Stimulated activated memory B cell treated with anti-CD40 and anti-IgM and Interleukin-4, amounts not matched to agents 10 μg/mL and 1 μg/mL and 100 μg/mL, for 72 hours (primary cell): Measurements from ENCODE around the gene NXPH3.

Experiments
- ATAC-seq: fragments of 150-1000 bp; cut with Tn5 transposase; 2 replicates; pipeline ENCODE4 v1.10.0; 2021
- H3K27ac Mint-ChIP-seq: one replicate; pipeline ENCODE4 v1.8.0; 2022; ENCODE audit warnings: mild to moderate bottlenecking, mixed read lengths
- H3K27me3 Mint-ChIP-seq: one replicate; pipeline ENCODE4 v1.8.0; 2022; ENCODE audit warnings: mixed read lengths
- H3K36me3 Mint-ChIP-seq: one replicate; pipeline ENCODE4 v1.8.0; 2022; ENCODE audit warnings: mixed read lengths
- H3K4me1 Mint-ChIP-seq: one replicate; pipeline ENCODE4 v1.8.0; 2022; ENCODE audit warnings: mixed read lengths
- H3K4me3 Mint-ChIP-seq: one replicate; pipeline ENCODE4 v1.8.0; 2022; ENCODE audit warnings: mild to moderate bottlenecking, moderate library complexity, mixed read lengths
- H3K9me3 Mint-ChIP-seq: one replicate; pipeline ENCODE4 v1.8.0; 2022; ENCODE audit warnings: mixed read lengths

The NXPH3 gene

DNA sequence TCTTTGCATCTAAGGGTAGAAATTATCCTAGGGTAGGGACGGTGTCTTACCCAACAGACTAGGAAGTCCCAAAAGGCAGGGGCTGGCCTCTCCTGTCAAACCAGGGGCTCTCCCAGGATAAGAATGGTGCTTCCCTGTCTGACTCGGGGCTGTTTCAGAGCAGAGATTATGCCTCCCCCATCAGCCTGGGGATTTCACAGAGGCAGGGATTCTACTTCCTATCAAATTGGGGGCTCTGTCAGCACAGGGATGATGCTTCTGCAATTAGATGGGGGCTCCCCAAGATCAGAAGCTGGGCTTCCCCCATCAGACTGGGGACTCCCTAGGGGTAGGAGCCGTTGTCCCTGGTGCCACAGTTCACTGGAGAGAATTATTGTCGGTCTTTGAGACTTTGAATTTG, 2.3 kb downstream of the NXPH3 start:
- Mint-ChIP-seq H3K36me3 (no peaks in the 10 kb centered on the region), H3K27me3 (peaks cover 60% of the 10 kb centered on the region), H3K4me1 (peaks cover 23% of the 10 kb centered on the region), H3K4me3 (no peak overlapping the region), H3K9me3 (no peaks in the 10 kb centered on the region), H3K27ac (no peak overlapping the region)
- peak; percentile 39 for ATAC-seq

GRCh38 chr17:49578414-49578813, 2.7 kb downstream of the NXPH3 start:
- Mint-ChIP-seq H3K9me3 (no peaks in the 10 kb centered on the region), H3K4me1 (peaks cover 23% of the 10 kb centered on the region), H3K27ac (no peak overlapping the region), H3K36me3 (no peaks in the 10 kb centered on the region), H3K4me3 (no peak overlapping the region), H3K27me3 (peaks cover 56% of the 10 kb centered on the region)
- ATAC-seq: no peak

- no peak overlapping the region for H3K27ac Mint-ChIP-seq
- H3K4me1 Mint-ChIP-seq: peaks cover 23% of the 10 kb centered on the region
- no peak for ATAC-seq
- no peaks in the 10 kb centered on the region for H3K36me3 Mint-ChIP-seq
- H3K27me3 Mint-ChIP-seq: peaks cover 50% of the 10 kb centered on the region
- H3K4me3 Mint-ChIP-seq: no peak overlapping the region
- H3K9me3 Mint-ChIP-seq: no peaks in the 10 kb centered on the region
These were observed 3.4 kb downstream of the NXPH3 start for GRCh38 chr17:49578952-49579500.

GRCh38 chr17:49579522-49579921, 3.9 kb downstream of the NXPH3 start:
- H3K27me3 Mint-ChIP-seq: peaks cover 45% of the 10 kb centered on the region
- no peak overlapping the region for H3K27ac Mint-ChIP-seq
- H3K9me3 Mint-ChIP-seq: no peaks in the 10 kb centered on the region
- peaks cover 23% of the 10 kb centered on the region for H3K4me1 Mint-ChIP-seq
- no peaks in the 10 kb centered on the region for H3K36me3 Mint-ChIP-seq
- no peak overlapping the region for H3K4me3 Mint-ChIP-seq
- no peak for ATAC-seq

DNA sequence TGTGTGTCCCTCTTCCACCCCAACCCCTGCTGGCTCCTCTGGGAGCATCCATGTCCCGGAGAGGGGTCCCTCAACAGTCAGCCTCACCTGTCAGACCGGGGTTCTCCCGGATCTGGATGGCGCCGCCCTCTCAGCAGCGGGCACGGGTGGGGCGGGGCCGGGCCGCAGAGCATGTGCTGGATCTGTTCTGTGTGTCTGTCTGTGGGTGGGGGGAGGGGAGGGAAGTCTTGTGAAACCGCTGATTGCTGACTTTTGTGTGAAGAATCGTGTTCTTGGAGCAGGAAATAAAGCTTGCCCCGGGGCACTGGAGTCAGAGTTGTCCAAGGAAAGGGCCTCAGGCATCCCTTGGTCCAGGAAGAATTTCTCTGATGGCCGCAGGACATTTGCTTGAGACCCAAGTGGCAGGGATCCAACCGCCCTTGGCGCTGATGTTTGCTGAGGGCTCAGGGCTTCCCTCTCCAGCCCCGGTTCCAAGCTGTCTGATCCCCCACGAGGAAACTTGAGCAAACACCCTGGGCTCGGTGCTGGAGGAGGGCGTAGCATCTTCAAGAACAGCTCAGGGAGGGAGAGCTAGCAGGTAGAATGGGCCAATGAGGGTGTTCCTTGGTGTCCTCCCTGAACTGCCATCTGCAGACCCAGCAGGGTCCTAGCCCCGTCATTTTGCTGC, 4.5 kb downstream of the NXPH3 start:
- H3K36me3 Mint-ChIP-seq: no peaks in the 10 kb centered on the region
- no peak overlapping the region for H3K27ac Mint-ChIP-seq
- peaks cover 23% of the 10 kb centered on the region for H3K4me1 Mint-ChIP-seq
- ATAC-seq: no peak
- peaks cover 38% of the 10 kb centered on the region for H3K27me3 Mint-ChIP-seq
- H3K4me3 Mint-ChIP-seq: no peak overlapping the region
- no peaks in the 10 kb centered on the region for H3K9me3 Mint-ChIP-seq

- Mint-ChIP-seq H3K4me1 (peaks cover 19% of the 10 kb centered on the region), H3K36me3 (no peaks in the 10 kb centered on the region), H3K27me3 (peaks cover 29% of the 10 kb centered on the region), H3K27ac (no peak overlapping the region), H3K9me3 (no peaks in the 10 kb centered on the region), H3K4me3 (no peak overlapping the region)
- no peak for ATAC-seq
These were observed 5.4 kb downstream of the NXPH3 start for GRCh38 chr17:49580981-49581647.

GRCh38 chr17:49581648-49581998, 6.0 kb downstream of the NXPH3 start:
- H3K9me3 Mint-ChIP-seq: no peaks in the 10 kb centered on the region
- peaks cover 17% of the 10 kb centered on the region for H3K4me1 Mint-ChIP-seq
- H3K4me3 Mint-ChIP-seq: no peak overlapping the region
- no peak for ATAC-seq
- peaks cover 24% of the 10 kb centered on the region for H3K27me3 Mint-ChIP-seq
- no peaks in the 10 kb centered on the region for H3K36me3 Mint-ChIP-seq
- no peak overlapping the region for H3K27ac Mint-ChIP-seq

DNA sequence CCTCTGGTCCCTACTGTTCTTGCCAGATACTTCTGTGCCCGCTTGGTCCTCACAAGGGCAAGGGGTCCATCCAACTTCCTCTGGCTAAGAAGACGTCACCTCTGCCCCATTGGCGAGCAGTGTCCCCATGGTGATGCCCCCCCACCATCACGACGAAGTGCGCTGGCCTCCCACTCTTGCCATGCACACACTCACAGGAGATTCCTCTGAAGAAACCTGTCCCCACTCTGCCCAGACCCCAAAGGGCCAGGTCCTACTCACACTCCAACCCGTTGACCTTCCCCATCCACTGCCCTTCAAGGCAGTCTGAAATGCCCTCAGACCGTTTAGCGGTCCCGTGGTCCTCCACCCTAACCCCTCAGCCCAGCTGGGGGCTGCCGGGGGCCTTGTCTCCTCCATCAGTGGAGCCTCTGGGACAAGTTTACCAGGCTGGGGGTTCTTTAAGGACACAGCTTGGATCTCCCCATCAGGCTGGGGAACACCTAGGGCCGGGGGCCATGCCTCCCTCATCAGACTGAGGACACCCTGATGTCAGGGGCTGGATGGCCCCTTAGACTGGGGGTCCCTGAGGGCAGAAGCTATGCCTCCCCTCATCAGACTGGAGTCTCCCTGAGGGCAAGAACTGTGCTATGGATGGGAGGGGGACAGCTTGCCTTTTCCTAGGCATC, 6.5 kb downstream of the NXPH3 start:
- no peaks in the 10 kb centered on the region for H3K36me3 Mint-ChIP-seq
- no peak overlapping the region for H3K27ac Mint-ChIP-seq
- H3K4me1 Mint-ChIP-seq: peaks cover 12% of the 10 kb centered on the region
- no peaks in the 10 kb centered on the region for H3K9me3 Mint-ChIP-seq
- no peak overlapping the region for H3K4me3 Mint-ChIP-seq
- no peak for ATAC-seq
- H3K27me3 Mint-ChIP-seq: peaks cover 18% of the 10 kb centered on the region

GRCh38 chr17:49582789-49583188, 7.1 kb downstream of the NXPH3 start:
- Mint-ChIP-seq H3K9me3 (no peaks in the 10 kb centered on the region), H3K4me1 (peaks cover 6% of the 10 kb centered on the region), H3K27me3 (peaks cover 12% of the 10 kb centered on the region), H3K27ac (no peak overlapping the region), H3K4me3 (no peak overlapping the region), H3K36me3 (no peaks in the 10 kb centered on the region)
- ATAC-seq: no peak

DNA sequence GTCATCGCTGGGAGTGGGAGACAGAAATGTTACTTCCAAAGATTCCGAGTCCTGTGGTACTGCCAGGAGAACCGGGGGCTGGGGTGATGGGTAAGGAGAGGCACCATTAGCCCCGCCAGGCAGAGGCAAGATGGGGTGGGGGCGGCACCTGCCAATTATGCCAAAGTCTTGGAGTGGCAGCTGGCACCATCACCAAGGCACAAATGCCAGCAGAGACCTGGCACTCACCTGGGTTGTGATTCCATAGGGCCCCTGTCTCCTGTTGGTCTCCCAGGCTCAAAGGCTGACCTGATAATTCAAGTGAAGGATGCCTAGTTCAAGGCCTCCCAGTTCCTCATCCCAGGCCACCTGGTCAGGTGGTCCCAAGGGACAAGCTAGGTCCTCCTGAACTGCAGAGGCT, 7.6 kb downstream of the NXPH3 start:
- H3K4me1 Mint-ChIP-seq: peaks cover 1% of the 10 kb centered on the region
- H3K27me3 Mint-ChIP-seq: peaks cover 8% of the 10 kb centered on the region
- no peak overlapping the region for H3K4me3 Mint-ChIP-seq
- ATAC-seq: no peak
- no peaks in the 10 kb centered on the region for H3K36me3 Mint-ChIP-seq
- H3K9me3 Mint-ChIP-seq: no peaks in the 10 kb centered on the region
- H3K27ac Mint-ChIP-seq: no peak overlapping the region

DNA sequence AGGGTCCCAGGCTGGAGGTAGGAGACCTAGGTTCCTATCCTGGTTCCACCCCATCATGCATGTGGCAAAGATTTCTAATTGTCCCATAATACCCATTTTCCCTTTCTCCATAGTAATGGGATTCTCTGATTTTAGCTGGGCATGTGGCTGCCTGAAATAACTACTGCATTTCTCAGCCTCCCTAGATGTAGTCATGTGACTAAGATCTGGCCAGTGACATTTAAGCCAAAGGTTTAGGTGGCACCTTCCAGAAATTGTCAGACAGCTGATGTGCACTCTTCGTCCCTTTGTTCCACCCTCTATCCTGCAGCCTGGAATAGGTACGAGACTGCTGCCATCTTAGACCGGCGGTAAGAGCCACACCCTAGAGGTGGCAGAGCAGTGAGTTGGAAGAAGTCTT, 8.2 kb downstream of the NXPH3 start:
- ATAC-seq: no peak
- H3K4me3 Mint-ChIP-seq: no peak overlapping the region
- no peaks in the 10 kb centered on the region for H3K36me3 Mint-ChIP-seq
- H3K4me1 Mint-ChIP-seq: no peaks in the 10 kb centered on the region
- no peaks in the 10 kb centered on the region for H3K9me3 Mint-ChIP-seq
- H3K27ac Mint-ChIP-seq: no peak overlapping the region
- H3K27me3 Mint-ChIP-seq: peaks cover under 1% of the 10 kb centered on the region

DNA sequence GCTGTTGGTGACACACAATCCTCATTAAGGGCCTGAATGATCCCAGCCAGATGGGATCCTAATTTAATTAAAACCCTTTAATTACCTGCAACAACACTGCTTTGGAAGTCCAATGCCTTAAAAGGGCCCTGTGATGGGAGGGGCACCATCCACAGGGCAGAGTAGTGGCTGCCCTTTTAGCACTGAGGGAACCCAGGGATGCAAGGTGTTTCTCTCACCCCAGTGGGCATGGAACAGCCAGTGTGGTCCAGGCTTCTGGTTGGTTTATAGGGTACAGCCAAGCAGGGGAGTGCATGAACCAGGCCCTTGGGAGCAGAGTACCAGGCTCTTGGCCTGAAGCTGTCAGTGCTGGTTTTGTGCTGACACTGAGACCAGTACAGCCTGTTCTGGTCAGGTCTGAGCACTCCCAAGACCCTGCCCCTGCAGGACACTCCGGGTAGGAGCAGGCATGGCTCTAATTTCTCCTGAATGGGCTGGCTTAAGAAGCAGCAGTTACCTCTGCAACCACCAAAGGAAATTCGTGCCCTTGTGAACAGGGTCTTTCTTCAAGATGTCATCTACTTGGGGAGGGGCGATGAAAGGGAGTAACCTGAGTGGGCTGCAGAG, 9.9 kb downstream of the NXPH3 start:
- H3K9me3 Mint-ChIP-seq: no peaks in the 10 kb centered on the region
- no peak for ATAC-seq
- no peaks in the 10 kb centered on the region for H3K4me1 Mint-ChIP-seq
- H3K4me3 Mint-ChIP-seq: no peak overlapping the region
- H3K27me3 Mint-ChIP-seq: no peaks in the 10 kb centered on the region
- H3K27ac Mint-ChIP-seq: no peak overlapping the region
- peaks cover 5% of the 10 kb centered on the region for H3K36me3 Mint-ChIP-seq

DNA sequence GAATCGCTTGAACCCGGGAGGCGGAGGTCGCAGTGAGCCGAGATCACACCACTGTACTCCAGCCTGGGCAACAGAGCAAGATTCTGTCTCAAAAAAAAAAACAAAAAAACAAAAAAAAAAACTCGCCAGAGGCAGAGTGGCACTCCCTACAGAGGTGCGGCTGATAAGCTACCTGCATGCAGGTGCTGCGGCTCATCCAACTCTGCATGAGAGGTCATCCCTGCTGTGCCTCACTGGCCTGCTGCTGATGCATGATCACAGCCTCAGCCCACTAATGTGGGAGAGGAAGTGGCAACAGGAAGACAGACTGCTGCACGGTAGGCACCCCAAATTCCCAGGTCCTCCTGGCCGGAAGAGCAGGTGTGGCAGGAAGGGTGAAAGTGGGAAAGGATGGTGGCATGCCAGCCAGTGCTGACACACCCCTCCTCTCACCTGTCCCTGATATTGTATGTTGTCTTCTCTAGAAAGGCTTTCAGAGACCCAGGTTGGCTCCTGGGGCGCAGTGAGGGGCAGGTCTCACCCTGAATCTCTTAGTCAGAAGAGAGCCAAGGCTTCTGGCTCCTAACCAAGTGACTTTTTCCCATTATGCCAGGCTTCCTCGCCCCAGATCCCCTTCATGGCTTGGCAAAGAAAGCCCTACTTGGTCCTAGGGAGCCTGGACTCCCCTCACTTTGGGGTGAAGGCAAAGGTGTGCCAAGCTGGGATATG, 11.8 kb downstream of the NXPH3 start:
- no peak overlapping the region for H3K4me3 Mint-ChIP-seq
- H3K36me3 Mint-ChIP-seq: peaks cover 21% of the 10 kb centered on the region
- H3K4me1 Mint-ChIP-seq: no peaks in the 10 kb centered on the region
- H3K27me3 Mint-ChIP-seq: no peaks in the 10 kb centered on the region
- no peaks in the 10 kb centered on the region for H3K9me3 Mint-ChIP-seq
- ATAC-seq: no peak
- no peak overlapping the region for H3K27ac Mint-ChIP-seq

DNA sequence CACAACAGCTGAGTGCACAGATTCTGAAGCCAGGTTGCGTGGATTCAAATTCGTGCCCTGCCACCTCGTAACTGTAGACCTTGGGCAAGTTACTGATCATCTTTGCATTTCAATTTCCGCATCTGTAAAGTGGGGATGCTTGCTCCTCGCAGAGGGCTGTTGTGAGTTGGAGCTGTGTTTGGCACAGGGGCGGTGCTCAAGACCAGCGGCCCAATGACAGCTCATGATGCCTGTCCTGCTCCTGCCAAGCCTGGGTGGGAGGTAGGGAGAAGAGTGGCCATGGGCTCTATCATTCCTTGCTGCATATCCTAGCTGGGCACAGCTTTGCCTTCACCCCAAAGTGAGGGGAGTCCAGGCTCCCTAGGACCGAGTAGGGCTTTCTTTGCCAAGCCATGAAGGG, 12.6 kb downstream of the NXPH3 start:
- H3K9me3 Mint-ChIP-seq: no peaks in the 10 kb centered on the region
- H3K27me3 Mint-ChIP-seq: no peaks in the 10 kb centered on the region
- no peak for ATAC-seq
- no peaks in the 10 kb centered on the region for H3K4me1 Mint-ChIP-seq
- H3K4me3 Mint-ChIP-seq: no peak overlapping the region
- peaks cover 24% of the 10 kb centered on the region for H3K36me3 Mint-ChIP-seq
- H3K27ac Mint-ChIP-seq: no peak overlapping the region
